Stimulated activated memory B cell treated with anti-CD40 and anti-IgM and Interleukin-4, amounts not matched to agents 10 μg/mL and 1 μg/mL and 100 μg/mL, for 72 hours (primary cell): ENCODE results near the gene DBN1.
"Not testable (repeated sequence)": the region's sequence is repeated elsewhere in the genome, so short reads cannot be mapped to it uniquely, and the experiment has no call there.

Source experiments
- ATAC-seq: fragments of 150-1000 bp; cut with Tn5 transposase; 2 replicates; pipeline ENCODE4 v1.10.0; 2021
- H3K27ac Mint-ChIP-seq: one replicate; pipeline ENCODE4 v1.8.0; 2022; ENCODE audit warnings: mild to moderate bottlenecking, mixed read lengths
- H3K27me3 Mint-ChIP-seq: one replicate; pipeline ENCODE4 v1.8.0; 2022; ENCODE audit warnings: mixed read lengths
- H3K36me3 Mint-ChIP-seq: one replicate; pipeline ENCODE4 v1.8.0; 2022; ENCODE audit warnings: mixed read lengths
- H3K4me1 Mint-ChIP-seq: one replicate; pipeline ENCODE4 v1.8.0; 2022; ENCODE audit warnings: mixed read lengths
- H3K4me3 Mint-ChIP-seq: one replicate; pipeline ENCODE4 v1.8.0; 2022; ENCODE audit warnings: mild to moderate bottlenecking, moderate library complexity, mixed read lengths
- H3K9me3 Mint-ChIP-seq: one replicate; pipeline ENCODE4 v1.8.0; 2022; ENCODE audit warnings: mixed read lengths

DBN1 gene

DNA sequence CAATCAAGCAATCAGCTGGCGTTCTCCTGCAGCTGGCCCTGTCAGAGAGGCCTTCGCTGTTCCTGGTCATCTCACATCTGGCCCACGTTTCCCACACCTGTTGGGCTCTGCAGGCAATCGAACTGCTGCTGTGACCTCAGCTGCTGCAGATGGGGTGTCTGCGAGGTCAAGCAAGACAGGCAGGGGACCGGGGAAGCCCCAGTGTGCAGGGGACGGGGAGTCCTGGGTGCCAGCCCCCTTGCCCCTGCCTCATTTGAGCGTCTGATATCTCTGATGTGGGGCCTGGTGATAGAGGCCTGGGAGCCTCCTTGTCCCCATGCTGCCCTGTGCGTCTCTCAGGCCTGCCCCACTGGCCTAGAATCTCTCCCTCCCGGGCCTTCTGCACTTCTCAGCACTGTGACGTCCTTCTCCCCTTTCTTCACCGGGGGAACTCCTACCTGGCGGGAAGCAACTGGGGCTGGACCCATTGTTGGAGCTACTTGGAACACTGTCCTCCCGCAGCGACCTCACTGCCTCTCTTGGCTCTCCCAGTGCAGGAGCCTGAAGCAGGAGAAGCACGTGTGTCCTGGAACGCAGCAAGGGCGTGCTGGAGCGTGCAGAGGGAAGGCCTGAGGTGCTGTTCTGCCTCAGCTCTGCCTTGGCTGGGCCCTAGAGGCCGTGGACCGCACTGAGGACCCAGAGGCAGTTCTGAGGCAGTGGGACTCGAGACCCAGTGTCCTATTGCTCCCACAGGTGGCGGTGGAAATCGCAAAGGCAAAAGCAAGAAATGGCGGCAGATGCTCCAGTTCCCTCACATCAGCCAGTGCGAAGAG is 43.1 kb downstream of the DBN1 start:
- H3K4me1 Mint-ChIP-seq: peaks cover 69% of the 10 kb centered on the region
- no peaks in the 10 kb centered on the region for H3K9me3 Mint-ChIP-seq
- no peaks in the 10 kb centered on the region for H3K27me3 Mint-ChIP-seq
- H3K36me3 Mint-ChIP-seq: peaks cover 20% of the 10 kb centered on the region
- H3K27ac Mint-ChIP-seq: peak overlapping the region; percentile 71
- ATAC-seq: no peak
- H3K4me3 Mint-ChIP-seq: peak overlapping the region; percentile 92

DNA sequence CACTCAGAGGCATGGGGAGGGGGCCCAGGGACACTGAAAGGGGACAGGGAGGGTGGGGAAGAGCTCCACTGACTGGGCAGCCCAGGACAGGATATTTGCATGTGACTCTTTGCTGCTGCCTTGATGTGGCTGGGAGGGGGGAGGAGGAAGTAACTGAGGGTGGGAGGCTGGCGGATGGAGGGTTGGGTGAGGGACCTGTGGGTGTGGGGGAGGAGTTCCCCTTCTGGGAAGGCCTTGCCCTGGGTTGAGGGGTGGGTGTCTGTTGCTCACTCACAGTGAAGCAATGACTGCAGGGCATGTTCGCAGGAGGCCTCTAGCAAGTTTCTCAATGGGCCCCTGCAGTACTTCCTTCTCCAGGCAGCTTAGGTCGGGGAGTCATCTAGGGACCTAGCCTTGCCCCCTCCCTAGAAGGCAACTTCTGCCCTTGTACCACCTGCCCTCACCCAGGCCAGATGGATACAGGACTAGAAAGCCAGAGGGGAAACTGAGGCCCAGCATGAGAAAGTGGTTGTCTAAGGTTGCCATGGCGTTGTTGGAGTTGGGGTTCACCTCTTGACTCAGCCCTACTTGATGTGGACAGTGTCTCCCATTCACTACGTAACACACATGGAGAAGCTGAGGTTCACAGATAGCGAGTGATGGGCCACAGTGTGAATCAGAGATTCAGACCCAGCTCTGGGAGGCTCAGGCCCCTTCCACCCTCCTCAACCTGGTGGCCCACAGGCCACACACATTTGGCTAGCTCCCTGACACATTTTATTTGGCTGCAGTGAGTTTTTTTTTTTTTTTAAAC is 44.0 kb downstream of the DBN1 start:
- Mint-ChIP-seq H3K9me3 (no peaks in the 10 kb centered on the region), H3K4me1 (peaks cover 75% of the 10 kb centered on the region), H3K4me3 (peak overlapping the region; percentile 92), H3K27me3 (no peaks in the 10 kb centered on the region), H3K27ac (peak overlapping the region; percentile 71), H3K36me3 (peaks cover 20% of the 10 kb centered on the region)
- ATAC-seq: no peak

DNA sequence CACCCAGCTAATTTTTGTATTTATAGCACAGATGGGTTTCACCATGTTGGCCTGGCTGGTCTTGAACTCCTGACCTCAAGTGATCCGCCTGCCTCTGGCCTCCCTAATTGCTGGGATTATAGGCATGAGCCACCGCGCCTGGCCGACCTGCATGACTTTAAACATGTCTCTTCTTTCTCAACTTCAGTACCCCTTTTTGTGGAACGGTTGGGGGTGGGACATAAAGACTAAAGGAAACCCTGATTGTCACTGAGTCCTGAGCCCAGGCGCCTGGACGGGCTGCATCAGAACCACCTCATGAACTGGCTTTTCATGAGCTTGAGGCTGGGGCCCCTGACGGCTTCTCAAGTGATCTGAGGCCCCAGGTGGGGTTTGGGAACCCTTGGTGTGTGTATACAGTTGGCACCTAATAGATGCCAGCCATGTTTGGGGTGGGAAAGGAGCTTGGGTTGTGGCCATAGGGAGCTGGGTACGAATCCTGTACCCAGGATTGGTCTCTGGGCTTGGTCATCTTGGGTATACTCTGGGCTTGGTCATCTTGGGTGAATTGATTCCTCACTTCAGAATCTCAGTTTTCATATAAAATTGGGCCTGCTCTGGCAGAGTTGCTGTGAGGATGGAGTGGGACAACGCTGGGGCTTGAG is 44.7 kb downstream of the DBN1 start:
- peak overlapping the region; percentile 71 for H3K27ac Mint-ChIP-seq
- no peaks in the 10 kb centered on the region for H3K27me3 Mint-ChIP-seq
- peak overlapping the region; percentile 92 for H3K4me3 Mint-ChIP-seq
- no peak for ATAC-seq
- peaks cover 75% of the 10 kb centered on the region for H3K4me1 Mint-ChIP-seq
- H3K36me3 Mint-ChIP-seq: peaks cover 20% of the 10 kb centered on the region
- no peaks in the 10 kb centered on the region for H3K9me3 Mint-ChIP-seq

DNA sequence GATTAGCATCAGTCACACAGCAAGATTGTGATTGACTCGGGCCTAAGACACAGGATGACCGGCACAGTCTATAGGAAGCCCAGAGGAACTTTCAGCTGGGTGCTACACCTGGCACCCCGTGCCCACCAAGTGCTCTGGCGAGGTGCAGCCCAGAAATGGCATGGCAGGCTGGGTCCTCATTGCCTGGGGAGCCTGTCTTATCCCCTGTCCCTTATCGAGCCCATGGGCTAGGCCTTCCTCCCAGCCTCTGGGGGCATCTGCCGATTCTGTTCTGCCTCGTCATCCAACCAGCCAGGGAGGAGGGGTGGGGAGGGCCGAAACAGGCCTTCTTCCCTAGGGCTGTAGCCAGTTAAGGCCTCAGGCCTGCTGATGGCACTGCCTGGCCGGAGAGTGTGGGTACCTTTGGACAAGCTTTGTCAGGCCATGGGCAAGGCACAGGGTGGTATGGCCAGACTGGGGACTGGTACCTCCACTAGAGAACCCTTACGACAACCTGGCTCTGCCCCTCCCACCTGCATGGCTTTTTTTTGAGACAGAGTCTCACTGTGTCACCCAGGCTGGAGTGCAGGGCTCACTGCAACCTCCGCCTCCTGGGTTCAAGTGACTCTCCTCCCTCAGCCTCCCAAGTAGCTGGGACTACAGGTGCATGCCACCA is 45.4 kb downstream of the DBN1 start:
- Mint-ChIP-seq H3K4me3 (peak overlapping the region; percentile 92), H3K27me3 (no peaks in the 10 kb centered on the region), H3K4me1 (peaks cover 71% of the 10 kb centered on the region), H3K9me3 (no peaks in the 10 kb centered on the region), H3K27ac (peak overlapping the region; percentile 71), H3K36me3 (peaks cover 14% of the 10 kb centered on the region)
- ATAC-seq: no peak

DNA sequence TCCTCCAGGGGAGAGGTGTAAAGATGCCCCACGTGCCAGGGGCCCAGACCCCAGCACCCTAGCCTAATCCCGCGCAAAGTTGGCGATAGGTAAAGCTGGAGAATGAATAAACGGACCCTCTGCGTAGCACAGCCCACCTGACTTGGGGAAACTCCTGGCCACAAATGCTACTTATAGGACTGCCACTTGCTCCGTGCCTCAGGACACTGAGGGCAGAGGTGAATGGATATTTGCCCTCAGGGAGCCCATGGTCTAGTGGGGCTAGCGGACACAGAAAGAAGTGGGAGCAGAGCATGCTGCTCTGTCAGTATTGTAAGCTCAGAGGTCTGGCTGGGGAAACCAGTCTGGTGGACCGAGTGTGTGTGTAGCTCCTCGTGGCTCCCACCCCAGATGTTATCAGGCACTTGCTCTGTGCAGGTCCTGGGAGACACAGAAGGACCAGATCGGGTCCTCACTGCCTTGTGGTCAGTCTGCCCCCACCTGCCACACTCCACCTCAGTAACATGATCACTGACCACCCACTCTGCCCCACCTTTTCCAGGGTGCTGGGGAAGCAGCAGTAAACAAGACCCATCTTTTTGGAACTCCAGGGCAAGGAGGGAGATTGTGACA is 46.1 kb downstream of the DBN1 start:
- Mint-ChIP-seq H3K27me3 (no peaks in the 10 kb centered on the region), H3K36me3 (peaks cover 10% of the 10 kb centered on the region), H3K4me3 (peak overlapping the region; percentile 92), H3K9me3 (no peaks in the 10 kb centered on the region), H3K27ac (peak overlapping the region; percentile 71), H3K4me1 (peaks cover 65% of the 10 kb centered on the region)
- ATAC-seq: no peak

DNA sequence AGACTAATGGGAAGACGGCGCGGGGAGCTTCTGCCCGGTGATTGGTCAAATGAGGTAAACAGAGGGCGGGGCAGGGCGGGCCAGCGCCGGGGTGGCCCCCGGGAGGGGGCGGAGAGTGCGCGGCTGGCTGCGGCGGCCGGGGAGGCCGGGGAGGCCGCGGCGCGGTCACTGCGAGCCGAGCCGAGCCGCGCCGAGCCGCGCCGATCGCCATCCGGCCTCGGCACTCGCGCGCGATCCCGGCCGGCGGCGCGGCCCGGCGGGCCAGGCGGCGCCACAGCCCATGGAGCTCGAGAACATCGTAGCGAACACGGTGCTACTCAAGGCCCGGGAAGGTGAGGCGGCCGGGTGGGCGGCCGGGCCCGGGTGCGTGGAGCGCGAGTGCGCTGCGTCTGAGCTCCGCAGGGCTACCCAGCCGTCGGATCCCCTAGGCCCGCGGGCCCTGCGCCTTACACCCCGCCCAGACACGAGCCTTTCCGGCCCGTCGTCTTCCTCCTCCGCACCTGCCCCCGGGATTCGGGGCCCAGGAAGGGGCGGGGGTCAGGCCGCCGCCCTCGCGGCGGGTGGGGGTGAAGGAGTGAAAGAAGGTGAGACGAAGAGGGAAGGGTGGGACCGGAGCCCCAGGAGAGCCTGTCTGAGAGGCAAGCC is 46.7 kb downstream of the DBN1 start, which contains the start of gene GRK6:
Gene GRK6, plus strand, starts transcription at position 111 of the 645 bp plus-strand sequence. Its CDS starts 170 bp downstream, at position 281.
- H3K9me3 Mint-ChIP-seq: no peaks in the 10 kb centered on the region

DNA sequence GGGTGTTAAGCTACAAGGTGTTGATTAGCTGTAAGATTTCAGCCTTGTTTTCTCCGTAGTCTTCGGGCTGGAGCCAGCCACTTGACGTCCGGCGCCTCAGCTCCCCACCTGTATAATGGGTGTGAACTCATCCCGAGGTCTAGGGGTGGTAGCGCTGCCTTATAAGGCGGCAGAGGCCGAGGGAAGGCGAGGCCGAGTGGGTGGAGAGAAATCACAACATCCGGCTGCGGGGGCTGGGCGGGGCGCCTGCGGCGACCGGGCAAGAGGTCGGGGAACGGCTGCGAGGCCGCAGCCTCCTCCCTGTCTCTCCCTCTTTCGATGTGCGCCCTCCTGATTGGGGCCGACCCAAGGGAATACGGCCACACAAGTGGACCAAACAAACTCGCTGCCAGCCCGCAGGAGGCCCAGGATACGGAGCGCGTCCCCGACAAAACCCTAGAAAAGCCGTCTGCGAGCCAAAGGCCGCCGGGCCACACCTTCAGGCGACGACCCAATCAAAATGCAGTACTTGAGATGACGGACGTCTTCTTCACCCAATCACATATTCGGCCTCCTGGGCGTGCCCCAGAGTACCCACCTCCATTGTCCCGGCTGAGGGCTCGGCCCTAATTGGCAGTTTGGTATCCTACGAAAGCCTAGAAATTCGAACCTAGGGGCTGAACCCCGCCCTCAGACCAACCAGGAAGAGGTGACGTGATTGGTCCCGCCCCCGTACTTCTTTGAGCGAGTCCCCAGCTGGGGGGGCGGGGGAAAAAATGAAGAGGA is 47.5 kb downstream of the DBN1 start:
- Mint-ChIP-seq H3K4me1 (peaks cover 51% of the 10 kb centered on the region), H3K27me3 (no peaks in the 10 kb centered on the region)

More for the DNA sequence above, 46.7 kb downstream of the DBN1 start, which contains the start of gene GRK6:
- peaks cover 58% of the 10 kb centered on the region for H3K4me1 Mint-ChIP-seq
- no peaks in the 10 kb centered on the region for H3K27me3 Mint-ChIP-seq
- ATAC-seq: peak; percentile 6
- peak within 1 kb of the TSS; percentile 71 for H3K27ac Mint-ChIP-seq
- peak within 1 kb of the TSS; percentile 92 for H3K4me3 Mint-ChIP-seq
- peaks cover 5% of the 10 kb centered on the region for H3K36me3 Mint-ChIP-seq

DNA sequence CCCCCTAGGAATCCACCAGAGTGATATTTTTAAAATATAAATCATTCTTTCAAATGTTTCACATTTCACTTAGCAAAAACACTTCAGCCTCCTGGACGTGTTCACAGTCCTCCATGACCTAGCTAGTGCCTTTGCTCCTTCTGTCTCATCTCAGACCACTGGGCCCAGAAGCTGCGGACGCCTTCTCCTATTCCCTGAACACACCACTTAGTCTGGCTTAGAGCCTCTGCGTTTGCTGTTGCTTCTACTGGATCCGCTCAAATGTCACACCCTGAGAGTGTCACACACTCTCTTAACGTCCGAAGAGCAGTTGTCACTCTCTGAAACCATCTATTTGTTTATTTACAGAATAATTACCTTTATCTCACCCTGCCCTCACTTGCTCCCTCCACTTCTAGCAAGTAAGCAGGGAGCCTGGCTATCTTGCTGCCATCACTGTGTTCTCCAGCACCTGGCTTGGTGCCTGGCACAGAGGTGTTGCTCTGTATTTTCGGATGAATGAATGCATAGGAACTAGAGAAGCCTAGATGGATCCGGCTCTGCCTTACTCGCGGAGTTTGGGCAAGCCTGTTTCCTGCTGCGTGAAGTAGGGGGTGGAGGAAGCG is 48.1 kb downstream of the DBN1 start:
- H3K4me1 Mint-ChIP-seq: peaks cover 44% of the 10 kb centered on the region
- H3K36me3 Mint-ChIP-seq: no peaks in the 10 kb centered on the region
- peak overlapping the region; percentile 81 for H3K4me3 Mint-ChIP-seq
- H3K27ac Mint-ChIP-seq: peak overlapping the region; percentile 71
- H3K9me3 Mint-ChIP-seq: no peaks in the 10 kb centered on the region
- no peak for ATAC-seq
- H3K27me3 Mint-ChIP-seq: no peaks in the 10 kb centered on the region

More for the DNA sequence above, 47.5 kb downstream of the DBN1 start:
- H3K4me3 Mint-ChIP-seq: peak overlapping the region; percentile 81
- H3K27ac Mint-ChIP-seq: peak overlapping the region; percentile 71
- peaks cover 5% of the 10 kb centered on the region for H3K36me3 Mint-ChIP-seq
- no peaks in the 10 kb centered on the region for H3K9me3 Mint-ChIP-seq
- ATAC-seq: peak; percentile 93

DNA sequence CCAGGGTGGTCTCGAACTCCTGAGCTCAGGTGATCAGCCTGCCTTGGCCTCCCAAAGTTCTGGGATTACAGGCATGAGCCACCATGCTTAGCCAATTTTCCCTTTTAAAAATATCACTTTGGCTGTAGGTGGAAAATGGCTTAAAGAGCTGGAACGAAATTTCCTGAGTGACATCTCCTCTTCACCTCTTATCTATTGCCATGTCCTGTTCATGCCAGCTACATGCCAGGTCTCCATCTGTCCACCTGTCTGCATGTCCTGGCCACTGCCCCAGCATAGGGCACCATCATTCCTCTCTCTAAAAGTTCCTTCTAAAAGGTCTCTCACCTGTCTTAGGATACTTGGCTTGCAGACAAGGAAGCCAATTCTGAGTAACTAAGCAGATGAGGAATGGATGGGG is 49.8 kb downstream of the DBN1 start:
- Mint-ChIP-seq H3K27me3 (no peaks in the 10 kb centered on the region), H3K36me3 (no peaks in the 10 kb centered on the region), H3K4me3 (no peak overlapping the region), H3K27ac (no peak overlapping the region), H3K4me1 (peaks cover 28% of the 10 kb centered on the region), H3K9me3 (no peaks in the 10 kb centered on the region)
- no peak for ATAC-seq

DNA sequence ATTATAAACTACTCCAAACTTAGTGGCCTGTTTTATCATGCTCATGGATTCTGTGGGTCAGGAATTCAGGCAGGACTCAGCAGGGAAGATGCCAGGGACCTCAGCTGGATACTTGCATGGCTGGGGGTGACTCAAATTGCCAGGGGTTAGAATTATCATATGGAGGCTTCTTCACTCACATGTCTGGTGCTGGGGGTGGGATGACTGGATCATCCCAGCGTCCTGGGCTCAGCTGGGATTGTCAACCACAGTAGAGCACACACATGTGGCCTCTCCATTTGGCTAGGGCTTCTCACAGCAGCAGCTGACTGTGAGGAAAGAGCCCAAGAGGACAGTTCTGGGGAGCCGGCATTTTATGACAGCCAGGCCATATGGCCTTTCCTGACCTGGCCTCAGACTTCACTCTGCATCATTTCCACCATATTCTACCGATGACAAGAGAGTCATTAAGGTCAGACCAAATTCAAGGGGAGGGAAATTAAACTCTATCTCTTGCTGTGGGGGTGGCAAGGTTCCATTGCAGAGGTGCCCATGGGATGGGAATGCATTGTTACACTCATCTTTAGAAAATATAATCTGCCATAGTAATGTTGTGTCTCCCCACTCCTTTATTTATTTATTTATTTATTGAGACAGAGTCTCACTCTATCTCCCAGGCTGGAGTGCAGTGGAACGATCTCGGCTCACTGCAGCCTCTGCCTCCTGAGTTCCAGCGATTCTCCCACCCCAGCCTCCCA is 52.2 kb downstream of the DBN1 start:
- H3K27ac Mint-ChIP-seq: no peak overlapping the region
- no peaks in the 10 kb centered on the region for H3K9me3 Mint-ChIP-seq
- peaks cover 11% of the 10 kb centered on the region for H3K4me1 Mint-ChIP-seq
- no peak for ATAC-seq
- no peak overlapping the region for H3K4me3 Mint-ChIP-seq
- H3K27me3 Mint-ChIP-seq: no peaks in the 10 kb centered on the region
- H3K36me3 Mint-ChIP-seq: no peaks in the 10 kb centered on the region

DNA sequence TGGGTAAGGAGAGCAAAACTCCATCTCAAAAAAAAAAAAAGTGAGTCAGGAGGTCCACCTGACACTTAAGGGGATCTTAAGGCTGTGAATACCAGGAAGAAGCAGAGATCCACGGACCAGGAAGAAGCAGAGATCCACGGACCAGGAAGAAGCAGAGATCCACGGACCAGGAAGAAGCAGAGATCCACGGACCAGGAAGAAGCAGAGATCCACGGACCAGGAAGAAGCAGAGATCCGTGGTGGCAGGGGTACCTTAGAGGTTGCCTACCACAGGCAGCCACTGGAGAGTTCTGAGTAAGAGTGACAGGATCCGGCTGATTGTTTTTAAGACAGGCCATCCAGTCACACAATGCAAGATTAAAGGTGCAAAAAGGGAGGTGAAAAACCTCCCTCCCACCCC is 53.0 kb downstream of the DBN1 start:
- not testable (repeated sequence) for H3K27me3 Mint-ChIP-seq, H3K36me3 Mint-ChIP-seq, H3K4me1 Mint-ChIP-seq, H3K27ac Mint-ChIP-seq, ATAC-seq, H3K4me3 Mint-ChIP-seq, H3K9me3 Mint-ChIP-seq

DNA sequence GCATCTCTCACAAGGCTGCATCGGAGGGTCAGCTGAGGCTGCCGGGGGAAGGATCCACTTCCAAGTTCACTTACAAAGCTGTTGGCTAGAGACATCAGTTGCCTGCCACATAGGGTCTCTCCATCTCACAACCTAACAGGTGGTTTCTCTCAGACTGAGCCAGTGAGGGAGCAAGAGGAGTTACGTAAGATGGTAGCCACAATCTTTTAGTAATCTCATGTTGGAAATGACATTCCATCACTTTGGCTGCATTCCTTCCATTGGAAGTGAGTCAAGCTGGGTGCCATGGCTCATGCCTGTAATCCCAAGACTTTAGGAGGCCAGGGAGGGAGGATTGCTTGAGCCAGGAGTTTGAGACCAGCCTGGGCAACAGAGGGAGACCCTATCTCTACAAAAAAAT is 54.4 kb downstream of the DBN1 start:
- Mint-ChIP-seq H3K4me1 (no peaks in the 10 kb centered on the region), H3K27ac (no peak overlapping the region), H3K9me3 (no peaks in the 10 kb centered on the region), H3K4me3 (no peak overlapping the region), H3K36me3 (no peaks in the 10 kb centered on the region), H3K27me3 (no peaks in the 10 kb centered on the region)
- ATAC-seq: no peak

DNA sequence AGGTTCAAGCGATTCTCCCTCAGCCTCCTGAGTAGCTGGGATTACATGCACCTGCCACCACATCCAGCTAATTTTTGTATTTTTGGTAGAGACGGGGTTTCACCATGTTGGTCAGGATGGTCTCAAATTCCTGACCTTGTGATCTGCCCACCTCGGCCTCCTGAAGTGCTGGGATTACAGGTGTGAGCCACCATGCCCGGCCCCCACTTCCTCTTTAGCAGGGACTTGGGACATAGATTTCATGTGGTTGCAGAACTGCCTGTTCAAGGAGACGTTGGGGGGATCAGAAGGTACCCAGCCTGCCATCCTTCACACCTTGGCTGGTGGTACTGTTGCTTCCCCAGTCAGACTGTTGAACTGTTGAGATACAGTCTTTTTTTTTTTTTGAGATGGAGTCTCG is 56.4 kb downstream of the DBN1 start:
- not testable (repeated sequence) for ATAC-seq, H3K27ac Mint-ChIP-seq

More for the DNA sequence above, 56.4 kb downstream of the DBN1 start:
- not testable (repeated sequence) for H3K4me1 Mint-ChIP-seq, H3K27me3 Mint-ChIP-seq, H3K4me3 Mint-ChIP-seq, H3K9me3 Mint-ChIP-seq, H3K36me3 Mint-ChIP-seq
